NCI-H2227 treated with DMSO at 0.1 percent for 48 hours (cell line): ENCODE measurements around the gene PHF21A.

ENCODE experiments used
- DNase-seq: peaks from one replicate; lab custom pipeline; 2025; lab: John Stamatoyannopoulos, UW

PHF21A gene

DNA sequence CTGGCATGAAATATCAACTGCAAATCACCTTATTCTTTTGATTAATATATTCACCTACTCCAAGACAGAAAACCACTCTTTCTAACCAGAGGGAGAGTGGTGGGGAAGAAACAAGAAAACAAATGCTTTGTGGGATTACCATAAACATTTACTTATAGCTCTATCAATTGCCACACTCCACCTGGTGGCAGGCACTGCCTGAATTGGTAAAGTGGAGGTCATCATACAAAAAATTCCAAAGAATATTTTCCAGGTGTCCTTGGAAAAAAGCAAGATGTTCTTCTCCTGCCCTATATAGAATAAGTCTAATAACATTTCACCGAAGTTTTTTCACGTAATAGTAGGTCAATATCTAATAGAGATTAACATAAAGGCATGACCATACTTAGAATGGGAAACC is 45.3 kb downstream of the PHF21A start:
- DNase-seq: no peak

DNA sequence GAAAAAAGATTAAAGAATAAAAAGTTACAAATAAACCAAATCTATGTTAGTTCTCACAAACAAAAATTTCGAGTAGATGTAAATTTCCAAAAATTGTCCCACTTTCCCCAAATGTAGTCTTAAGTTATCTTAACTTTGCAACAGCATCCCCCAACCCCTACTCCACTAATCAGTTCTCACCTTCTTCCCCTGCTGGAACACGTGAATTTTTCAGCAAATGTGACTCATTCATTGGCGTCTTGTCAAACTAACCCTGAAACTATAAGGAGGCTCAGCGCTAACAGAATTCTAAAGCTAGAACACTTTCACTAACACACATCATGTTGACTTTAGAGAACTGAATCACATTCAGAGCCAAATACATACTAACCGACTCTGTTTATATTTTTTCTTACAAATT is 46.1 kb downstream of the PHF21A start:
- DNase-seq: no peak

- no peak for DNase-seq
Observed at GRCh38 chr11:46073632-46074031, 47.6 kb downstream of the PHF21A start.

DNA sequence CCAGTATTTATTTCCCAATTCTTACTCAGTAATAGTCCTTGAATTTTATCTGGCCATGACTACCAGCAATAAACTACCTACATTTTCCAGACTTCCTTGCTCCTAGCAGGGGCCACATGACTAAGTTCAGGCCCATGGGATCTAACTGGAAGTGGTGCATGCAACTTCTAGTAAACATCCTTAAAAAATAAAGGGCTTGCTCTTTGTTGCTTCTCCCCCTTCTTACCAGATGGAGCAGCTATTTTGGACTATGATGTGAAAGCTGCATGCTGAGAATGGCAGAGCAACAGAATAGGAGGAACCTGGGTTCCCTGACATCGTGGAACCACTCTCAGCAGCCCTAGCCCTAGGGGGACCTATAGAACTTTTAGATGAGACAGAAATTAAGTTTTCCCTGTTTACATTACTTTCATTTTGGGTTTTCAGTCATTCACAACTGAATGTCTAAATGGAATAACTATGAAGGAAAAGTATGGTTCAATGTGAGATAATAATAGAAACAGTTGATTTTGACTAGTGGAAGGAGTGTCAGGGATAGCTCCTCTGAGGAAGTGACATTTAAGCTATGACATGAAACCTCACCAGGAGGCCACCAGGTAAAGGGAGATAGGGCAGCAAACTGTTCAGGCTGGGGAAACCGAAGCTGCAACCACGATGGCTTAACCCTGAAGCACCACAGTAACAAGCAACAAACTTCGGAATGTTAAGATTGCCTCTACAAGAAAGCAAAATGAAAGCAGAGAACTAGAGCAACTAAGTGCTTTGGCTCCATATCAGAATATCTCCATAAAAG is 48.9 kb downstream of the PHF21A start:
- no peak for DNase-seq

- no peak for DNase-seq
Observed at GRCh38 chr11:46071091-46071490, 50.2 kb downstream of the PHF21A start.

DNA sequence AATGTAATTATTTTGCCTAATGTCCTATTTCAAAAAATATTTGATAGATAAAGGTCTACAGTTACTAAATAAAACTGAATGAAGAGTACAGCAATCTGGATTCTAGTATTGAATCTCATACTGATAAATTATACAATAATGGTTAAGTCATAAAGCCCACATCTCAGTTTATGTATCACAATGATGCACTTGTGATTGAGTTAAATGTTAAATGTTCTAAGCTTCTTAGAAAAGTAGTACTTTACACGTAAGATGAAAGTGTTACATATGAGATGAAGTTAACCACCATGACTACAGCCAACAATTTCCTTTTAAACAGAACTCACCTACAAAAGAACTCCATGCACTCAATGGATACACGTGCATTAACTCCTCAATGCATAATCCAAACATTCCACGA is 51.7 kb downstream of the PHF21A start:
- DNase-seq: no peak

DNA sequence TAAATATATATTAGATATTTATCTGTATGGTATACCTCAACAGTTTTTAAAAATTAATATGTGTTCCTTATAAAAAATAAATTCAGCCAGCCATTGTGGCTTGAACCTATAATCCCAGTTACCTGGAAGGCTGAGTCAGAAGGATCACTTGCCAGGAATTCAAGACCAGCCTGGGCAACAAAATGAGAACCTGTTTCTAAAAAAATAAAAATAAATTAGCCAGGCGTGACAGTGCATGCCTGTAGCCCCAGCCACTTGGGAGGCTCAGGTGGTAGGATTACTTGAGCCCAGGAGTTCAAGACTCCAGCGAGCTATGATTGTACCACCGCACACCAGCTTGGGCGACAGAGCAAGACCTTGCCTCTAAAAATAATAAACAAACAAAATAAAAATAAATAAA is 54.9 kb downstream of the PHF21A start:
- DNase-seq: no peak

GRCh38 chr11:46065681-46066080 is 55.6 kb downstream of the PHF21A start:
- no peak for DNase-seq

GRCh38 chr11:46064221-46064620 is 57.0 kb downstream of the PHF21A start:
- DNase-seq: no peak

DNA sequence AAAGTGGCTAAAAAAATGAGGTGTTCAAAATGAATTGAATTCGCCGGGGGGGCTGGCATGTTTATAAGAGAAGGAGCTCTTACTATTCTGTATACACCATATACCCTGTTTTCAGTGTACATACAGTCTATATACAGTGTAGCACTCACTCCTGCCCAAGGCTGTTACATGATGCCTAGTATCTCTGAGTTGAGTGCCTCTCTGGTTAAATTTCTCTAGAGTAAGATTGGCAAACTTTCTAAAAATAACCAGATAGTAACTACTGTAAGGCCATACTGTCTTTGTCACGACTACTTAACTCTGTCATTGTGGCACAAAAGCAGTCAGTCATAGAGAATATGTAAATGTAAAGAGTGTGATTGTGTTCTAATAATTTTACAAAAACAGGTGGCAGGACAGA is 58.1 kb downstream of the PHF21A start:
- DNase-seq: no peak

GRCh38 chr11:46060013-46060412 is 61.2 kb downstream of the PHF21A start:
- no peak for DNase-seq

DNA sequence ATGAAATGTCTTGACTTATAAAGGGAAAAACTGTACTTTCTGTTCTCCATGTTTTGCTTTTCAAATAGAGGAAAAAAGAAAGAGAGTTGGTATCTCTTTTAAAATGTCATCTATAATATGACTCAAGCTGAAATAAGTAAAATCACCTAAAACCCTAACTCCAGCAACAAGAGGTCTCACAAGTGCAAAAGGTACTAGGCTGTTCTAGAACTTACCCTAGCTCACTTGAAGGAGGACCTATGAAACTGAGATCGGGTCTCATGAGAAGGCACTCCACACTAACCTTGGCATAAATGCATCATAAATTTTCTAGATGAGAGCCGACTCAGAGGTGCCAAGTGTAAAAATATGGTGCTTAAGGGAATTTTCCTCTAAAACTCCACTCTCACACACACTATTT is 63.8 kb downstream of the PHF21A start:
- no peak for DNase-seq

- DNase-seq: no peak
Observed at GRCh38 chr11:46055371-46055770, 65.9 kb downstream of the PHF21A start.

DNA sequence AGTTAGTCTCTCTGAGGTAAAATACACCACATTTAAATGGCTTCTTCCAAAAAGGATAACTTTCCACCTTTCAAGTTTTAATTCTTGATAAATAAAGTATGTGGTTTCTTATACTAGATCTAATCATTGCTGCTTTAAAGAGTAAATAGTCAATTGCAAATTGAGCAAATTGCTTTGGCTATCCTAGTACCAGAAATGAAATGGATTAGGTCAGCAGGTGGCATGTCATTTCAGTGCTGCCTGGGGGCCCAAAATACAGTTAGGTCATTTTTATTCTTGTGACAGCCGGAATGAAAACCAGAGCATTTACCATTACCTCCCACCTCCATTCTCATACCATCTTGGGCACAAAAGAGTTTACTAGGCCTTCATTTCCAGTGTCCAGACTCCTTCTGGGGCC is 70.2 kb downstream of the PHF21A start:
- no peak for DNase-seq

DNA sequence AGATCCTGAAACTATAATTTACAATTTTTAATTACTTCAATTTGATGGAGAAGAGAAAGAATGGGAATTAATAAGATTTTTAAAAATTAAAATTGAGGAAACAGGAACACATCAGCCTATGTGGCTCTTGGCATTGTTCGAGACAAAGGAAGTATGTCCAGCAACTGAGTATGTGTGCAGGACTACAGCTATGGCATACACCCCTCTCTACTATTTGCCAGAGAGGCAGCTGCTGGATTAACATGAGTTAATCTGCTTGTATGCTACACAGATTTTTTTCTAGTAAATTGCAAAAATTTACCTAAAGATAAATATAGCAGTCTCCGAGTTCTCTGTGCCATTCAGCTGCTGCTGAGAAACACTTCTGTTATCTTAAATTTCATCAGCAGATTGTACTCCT is 70.6 kb downstream of the PHF21A start:
- DNase-seq: no peak

GRCh38 chr11:46050003-46050461 is 71.2 kb downstream of the PHF21A start:
- DNase-seq: no peak

DNA sequence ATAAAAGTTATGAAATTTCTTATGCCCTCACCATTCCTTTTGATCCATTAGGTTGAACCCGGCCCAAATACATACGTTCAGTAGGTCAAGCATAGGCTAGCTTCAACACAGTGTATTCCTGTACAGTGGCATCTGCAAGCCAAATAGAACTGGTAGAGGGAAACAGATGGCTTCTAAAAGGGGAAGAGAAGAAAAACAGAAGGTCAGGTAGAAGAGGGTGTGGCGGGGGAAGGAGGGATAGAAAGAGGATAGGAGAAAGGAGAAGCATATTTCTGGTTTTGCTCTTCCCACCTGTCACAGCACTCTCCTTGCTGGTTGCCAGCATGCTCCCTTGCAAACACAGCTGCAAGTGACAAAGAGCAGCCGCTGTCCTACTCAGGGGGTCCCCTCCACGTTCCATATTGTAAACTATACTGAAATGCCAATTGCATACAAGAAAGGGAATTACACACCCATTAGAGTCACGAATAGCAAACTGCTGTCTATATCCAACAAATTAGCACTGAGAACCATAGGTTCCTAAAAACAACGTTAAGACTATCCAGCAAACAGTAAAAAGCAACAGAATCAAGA is 71.8 kb downstream of the PHF21A start:
- no peak for DNase-seq

GRCh38 chr11:46048198-46048597 is 73.1 kb downstream of the PHF21A start:
- DNase-seq: no peak

DNA sequence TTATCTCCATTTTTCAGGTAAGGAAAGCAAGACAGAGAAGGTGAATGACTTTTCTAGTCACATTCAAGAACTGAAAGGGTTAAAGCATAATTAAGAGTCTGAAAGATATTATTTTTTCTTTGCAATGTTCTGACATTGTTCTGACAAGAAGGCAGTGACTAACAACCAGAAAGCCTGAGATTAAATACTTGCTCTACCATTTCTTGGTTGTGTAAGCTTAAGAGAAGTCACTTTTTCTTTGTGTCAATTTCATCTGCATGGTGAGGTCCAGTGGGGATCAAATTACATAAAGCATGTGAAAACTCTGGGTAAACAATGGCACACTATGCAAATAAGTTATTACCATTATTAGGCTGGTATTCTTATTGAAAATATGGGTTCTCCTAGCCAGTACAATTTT is 73.7 kb downstream of the PHF21A start:
- no peak for DNase-seq

DNA sequence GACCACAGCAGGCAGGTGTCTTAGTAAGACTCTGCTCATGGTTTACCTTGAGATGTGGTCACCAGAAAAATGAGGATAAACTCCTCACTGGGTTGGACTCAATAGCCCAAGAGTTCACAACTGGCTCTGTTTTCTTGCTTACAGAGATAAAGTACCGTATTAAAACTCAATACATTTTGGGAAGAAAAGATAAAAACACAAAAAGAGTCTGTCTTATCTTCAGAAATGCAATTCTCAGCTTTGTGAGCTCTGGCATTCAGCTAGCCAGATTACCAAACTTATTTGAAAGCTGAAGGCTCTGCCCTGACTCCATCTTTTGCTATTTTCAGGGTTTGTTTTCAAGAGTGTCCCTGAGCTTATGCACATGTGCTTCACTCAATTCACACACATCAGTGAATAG is 75.4 kb downstream of the PHF21A start:
- DNase-seq: no peak

DNA sequence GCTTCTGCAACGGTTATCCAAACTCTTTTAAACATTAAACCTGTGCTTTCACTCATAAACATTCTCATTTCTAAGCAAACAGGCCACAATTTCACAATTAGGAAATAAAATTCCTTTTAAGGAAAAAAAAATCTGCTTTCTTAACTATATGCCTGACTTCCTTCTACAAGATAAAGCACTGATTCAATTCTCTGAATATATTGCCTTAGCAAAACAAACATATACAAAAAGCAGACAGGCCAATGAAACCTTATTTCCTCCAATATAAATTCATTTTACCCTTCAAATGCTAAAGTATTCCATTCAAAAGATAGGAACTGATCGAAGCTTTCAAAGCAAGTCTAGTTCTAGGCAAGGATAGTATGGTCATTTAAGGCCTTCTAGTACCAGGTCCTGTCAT is 76.7 kb downstream of the PHF21A start:
- DNase-seq: no peak

DNA sequence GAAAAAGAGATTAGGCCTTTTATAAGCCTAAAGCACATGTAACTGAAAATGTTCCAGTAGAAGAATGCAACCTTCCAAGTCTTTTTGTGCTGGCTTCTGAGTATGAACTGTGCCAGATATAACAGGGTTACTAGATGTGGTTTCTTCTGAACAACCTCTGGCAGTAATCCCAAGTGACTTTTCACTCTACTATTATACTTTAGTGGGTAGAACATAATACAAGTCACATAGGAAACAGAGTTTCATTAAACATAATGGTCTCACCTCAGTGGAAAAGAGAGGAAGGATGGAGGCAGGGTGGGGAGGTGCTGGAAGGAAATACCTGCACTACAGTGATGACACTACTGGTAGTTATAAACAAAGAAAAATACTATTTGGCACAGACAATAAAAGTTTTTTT is 81.3 kb downstream of the PHF21A start:
- DNase-seq: no peak

- DNase-seq: no peak
Observed at GRCh38 chr11:46038529-46038928, 82.7 kb downstream of the PHF21A start.

DNA sequence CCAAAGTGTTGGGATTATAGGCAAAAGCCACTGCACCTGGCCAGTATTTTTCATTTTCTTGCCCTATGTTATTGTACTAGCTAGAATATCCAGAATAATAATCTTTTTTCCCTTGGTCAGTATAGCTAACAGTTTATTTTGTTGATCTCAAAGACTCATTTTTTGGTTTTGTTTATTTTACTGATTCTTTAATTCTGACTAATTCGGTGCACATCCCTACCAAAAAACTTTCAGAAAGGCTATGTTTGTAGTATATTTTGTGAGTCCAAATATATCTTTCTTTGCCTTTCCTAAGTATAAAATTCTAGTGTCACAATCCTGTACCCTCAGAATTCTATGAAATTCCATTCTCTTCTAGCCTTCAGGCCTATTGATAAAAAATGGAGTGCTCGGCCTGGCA is 84.3 kb downstream of the PHF21A start:
- no peak for DNase-seq
